ENCODE measurements around the gene ADARB1. TPM values are rescaled to one million over a fixed set of nuclear protein-coding genes. Genes with fewer than 3 reads are reported as not detected.

The ADARB1 gene
- total RNA-seq, 4 donors from 2014 or later, result 6.8 to 32.2 (median 17.3) TPM

GRCh38 chr21:45149021-45149420, 74.6 kb downstream of the ADARB1 start:
- intact Hi-C loops (cut with DNase I; ENCODE audit: low total_unique reads) (no loop called here), in situ Hi-C loops (cut with MboI; ENCODE audit: low pct_ligation_motif_present in 1 of 4, low pct_unique_long_range_greater_than_20kb in 1 of 4, low sequenced_read_pairs in 3 of 4) (loop anchor here in 2 of 4 donors (10.0 to 25.0 kb wide), 2 partner anchors 288 to 296 kb away; no protein-coding TSS in a partner anchor)
- Histone ChIP-seq H3K36me3 (no peaks in the 10 kb centered on the region), H3K4me1 (peaks cover 0 to 9% (median 0%) of the 10 kb centered on the region in 4 donors), H3K27ac (no peak overlapping the region), H3K27me3 (no peaks in the 10 kb centered on the region), H3K4me3 (no peak overlapping the region), H3K9me3 (no peaks in the 10 kb centered on the region)
- DNase-seq, result no peak
- TF ChIP-seq EP300 (IDR thresholded peaks at IDR 0.05; ENCODE audit: low read depth), result no peak
- TF ChIP-seq POLR2AphosphoS5 (IDR thresholded peaks at IDR 0.05), result no peak
- no peak for TF ChIP-seq POLR2A (IDR thresholded peaks at IDR 0.05)
- 90% methylated on average over 5 of the region's 5 CpGs; no CpG with 5 or more reads in 1 of the 2 donors for WGBS, 2 donors (ENCODE audit: low coverage in 1 of 2)

- intact Hi-C loops (cut with DNase I; ENCODE audit: low total_unique reads) (no loop called here), in situ Hi-C loops (cut with MboI; ENCODE audit: low pct_ligation_motif_present in 1 of 4, low pct_unique_long_range_greater_than_20kb in 1 of 4, low sequenced_read_pairs in 3 of 4) (loop anchor here in 1 of 4 donors (25.0 kb wide), 1 partner anchor 312 kb away; no protein-coding TSS in a partner anchor)
- no peaks in the 10 kb centered on the region for H3K27me3 ChIP-seq
- WGBS, 2 donors (ENCODE audit: low coverage in 1 of 2), result 83 to 91% methylated on average over 1 to 6 of the region's 6 CpGs
- TF ChIP-seq POLR2AphosphoS5 (IDR thresholded peaks at IDR 0.05) (no peak), POLR2A (IDR thresholded peaks at IDR 0.05) (no peak)
- no peaks in the 10 kb centered on the region for H3K36me3 ChIP-seq
- no peaks in the 10 kb centered on the region for H3K9me3 ChIP-seq
- peaks cover 0 to 16% (median 0%) of the 10 kb centered on the region in 4 donors for H3K4me1 ChIP-seq
- H3K27ac ChIP-seq, result no peak overlapping the region
- DNase-seq, result no peak
- no peak overlapping the region for H3K4me3 ChIP-seq
Measured at GRCh38 chr21:45150638-45151131, 76.3 kb downstream of the ADARB1 start.

DNA sequence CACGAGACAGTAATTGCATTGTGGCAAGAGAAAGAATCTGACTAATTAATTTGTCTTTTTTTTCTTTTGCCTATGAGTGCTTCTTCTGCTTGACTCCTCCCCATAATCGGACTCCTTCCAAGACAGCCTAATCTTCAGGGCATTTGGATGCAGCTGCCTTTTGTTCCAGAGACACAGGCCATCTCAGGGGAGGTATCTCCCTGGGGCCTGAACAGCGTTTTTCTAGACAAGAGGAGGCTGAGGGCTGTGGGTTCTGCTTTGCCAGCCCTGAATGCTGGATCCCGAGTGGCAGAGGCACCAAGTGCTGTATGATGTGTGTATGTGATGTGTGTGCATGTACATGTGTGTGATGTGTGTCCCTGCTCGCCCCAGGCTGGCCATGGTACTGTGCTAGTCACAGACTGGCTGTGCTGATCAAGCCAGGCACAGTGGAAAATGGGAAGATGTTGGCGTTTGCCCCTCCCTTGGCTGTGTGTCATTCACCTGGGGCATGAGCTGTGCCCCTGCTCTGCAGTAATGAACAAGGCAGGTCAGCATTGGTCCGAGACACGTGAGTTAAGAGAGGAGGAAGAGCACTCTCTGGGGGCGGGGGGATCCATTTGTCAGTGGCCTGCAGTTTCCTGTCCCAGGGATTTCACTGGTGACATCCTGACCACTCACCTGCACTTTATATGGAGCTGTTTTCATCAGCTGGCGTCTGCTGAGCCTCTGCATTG, 77.2 kb downstream of the ADARB1 start:
- DNase-seq, result no peak
- intact Hi-C loops (cut with DNase I; ENCODE audit: low total_unique reads) (no loop called here), in situ Hi-C loops (cut with MboI; ENCODE audit: low pct_ligation_motif_present in 1 of 4, low pct_unique_long_range_greater_than_20kb in 1 of 4, low sequenced_read_pairs in 3 of 4) (loop anchor here in 1 of 4 donors (25.0 kb wide), 1 partner anchor 311 kb away; no protein-coding TSS in a partner anchor)
- no peak for TF ChIP-seq CTCF (IDR thresholded peaks at IDR 0.05)
- H3K27me3 ChIP-seq, result no peaks in the 10 kb centered on the region
- H3K4me1 ChIP-seq, result peaks cover 0 to 16% (median 0%) of the 10 kb centered on the region in 4 donors
- no peaks in the 10 kb centered on the region for H3K9me3 ChIP-seq
- no peak overlapping the region for H3K4me3 ChIP-seq
- peak overlapping the region in 1 of 4 donors; percentile 4 for H3K27ac ChIP-seq
- H3K36me3 ChIP-seq, result no peaks in the 10 kb centered on the region
- 67 to 72% methylated on average over 3 to 10 of the region's 10 CpGs for WGBS, 2 donors (ENCODE audit: low coverage in 1 of 2)

GRCh38 chr21:45152265-45152746, 77.9 kb downstream of the ADARB1 start:
- DNase-seq, result peak; percentile 50
- WGBS, 2 donors (ENCODE audit: low coverage in 1 of 2), result 56 to 58% methylated on average over 12 to 24 of the region's 24 CpGs
- in situ Hi-C loops (cut with MboI; ENCODE audit: low pct_ligation_motif_present in 1 of 4, low pct_unique_long_range_greater_than_20kb in 1 of 4, low sequenced_read_pairs in 3 of 4) (loop anchor here in 1 of 4 donors (25.0 kb wide), 1 partner anchor 310 kb away; no protein-coding TSS in a partner anchor), intact Hi-C loops (cut with DNase I; ENCODE audit: low total_unique reads) (no loop called here)
- H3K4me3 ChIP-seq, result no peak overlapping the region
- TF ChIP-seq EP300 (IDR thresholded peaks at IDR 0.05; ENCODE audit: low read depth) (no peak), CTCF (IDR thresholded peaks at IDR 0.05) (peak in 2 of 5 experiments; percentile 10 to 17)
- H3K27ac ChIP-seq, result peak overlapping the region in 2 of 4 donors; percentile 2 to 4
- H3K36me3 ChIP-seq, result no peaks in the 10 kb centered on the region
- no peaks in the 10 kb centered on the region for H3K9me3 ChIP-seq
- H3K27me3 ChIP-seq, result no peaks in the 10 kb centered on the region
- H3K4me1 ChIP-seq, result peaks cover 0 to 16% (median 0%) of the 10 kb centered on the region in 4 donors

Measured in transverse colon (tissue), 4 donors.